ENCODE data around the gene TMX2.
A peak's percentile ranks its signal among the peaks of the same experiment; 100 is the strongest.
"Not testable (repeated sequence)": the region's sequence is repeated elsewhere in the genome, so short reads cannot be mapped to it uniquely, and the experiment has no call there.

The TMX2 gene

DNA sequence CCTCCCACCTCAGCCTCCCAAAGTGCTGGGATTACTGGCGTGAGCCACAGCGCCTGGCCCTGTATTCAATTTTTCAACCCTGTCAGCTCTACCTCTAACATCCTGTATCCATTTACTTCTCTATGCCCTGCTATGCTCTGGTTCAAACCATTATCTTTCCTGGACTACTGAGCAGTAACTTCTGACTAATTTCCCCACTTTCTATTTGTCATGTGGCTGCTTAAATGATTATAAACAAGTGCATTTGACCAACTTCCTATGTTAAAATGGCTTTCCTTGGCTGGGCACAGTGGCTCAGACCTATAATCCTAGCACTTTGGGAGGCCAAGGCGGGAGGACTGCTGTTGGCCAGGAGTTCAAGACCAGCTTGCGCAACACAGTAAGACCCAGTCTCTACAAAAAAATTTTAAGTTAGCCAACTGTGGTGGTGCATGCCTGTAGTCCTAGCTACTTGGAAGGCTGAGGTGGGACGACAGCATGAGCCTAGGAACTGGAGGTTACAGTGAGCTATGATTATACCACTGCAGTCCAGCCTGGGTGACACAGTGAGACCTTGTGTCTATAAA lies 2.5 kb upstream of the TMX2 start:
- H3K4me1 ChIP-seq (ENCODE audit: low read depth, poor library complexity, severe bottlenecking), result peaks cover 25% of the 10 kb centered on the region
- H3K4me2 ChIP-seq, result no peak overlapping the region; the same call in 1 of the 2 replicates
- TF ChIP-seq CTCF (conservative IDR thresholded peaks at IDR 0.05; ENCODE audit: low read depth, low read length), result no peak
- no peaks in the 10 kb centered on the region; the same call in 1 of the 2 replicates for H4K20me1 ChIP-seq (ENCODE audit: insufficient read depth)
- no peak overlapping the region for H3K9ac ChIP-seq
- H3K36me3 ChIP-seq (ENCODE audit: insufficient read depth), result no peaks in the 10 kb centered on the region
- H3K27ac ChIP-seq, result no peak overlapping the region
- H2AFZ ChIP-seq (ENCODE audit: low read depth), result no peak overlapping the region
- H3K79me2 ChIP-seq (ENCODE audit: insufficient read depth, low read depth), result peaks cover 47% of the 10 kb centered on the region
- no peak overlapping the region for H3K4me3 ChIP-seq (IDR thresholded peaks at IDR 0.05; ENCODE audit: insufficient read depth, low read depth, low read length)
- no peaks in the 10 kb centered on the region for H3K27me3 ChIP-seq (ENCODE audit: insufficient read depth, low read depth)

DNA sequence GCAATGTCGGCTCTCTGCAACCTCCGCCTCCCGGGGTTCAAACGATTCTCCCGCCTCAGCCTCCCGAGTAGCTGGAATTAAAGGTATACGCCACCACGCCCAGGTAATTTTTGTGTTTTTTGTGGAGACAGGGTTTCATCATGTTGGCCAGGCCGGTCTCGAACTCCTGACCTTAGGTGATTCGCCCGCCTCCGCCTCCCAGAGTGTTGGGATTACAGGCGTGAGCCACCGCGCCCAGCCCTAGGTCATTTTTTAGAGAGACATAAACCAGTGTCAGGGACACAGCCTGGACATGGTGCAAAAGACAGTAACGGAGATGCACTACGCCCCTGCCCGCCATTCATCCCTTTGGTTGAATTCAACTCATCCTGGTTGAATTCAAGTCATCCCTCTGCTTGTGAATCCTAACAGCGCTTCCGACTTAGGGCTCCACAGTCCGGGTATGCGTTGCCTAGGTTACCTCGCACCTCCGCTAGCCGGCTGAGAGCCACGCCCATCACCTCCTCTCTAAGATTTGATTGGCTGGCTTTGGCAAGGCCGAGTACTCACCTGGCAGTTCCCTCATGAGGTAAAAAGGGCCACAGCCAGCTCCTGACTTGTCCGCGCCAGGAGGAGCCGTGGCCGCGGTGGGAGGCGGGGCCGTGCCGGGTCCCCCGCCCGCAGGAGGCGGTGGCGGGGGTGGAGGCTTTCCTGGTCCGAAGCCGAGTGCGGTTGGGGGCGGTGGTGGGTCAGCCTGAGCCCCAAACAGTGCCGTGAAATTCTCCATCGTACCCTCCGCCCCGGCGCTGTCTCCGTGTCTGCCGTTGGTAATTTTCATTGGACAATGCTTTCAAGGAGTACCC lies 758 bp upstream of the TMX2 start, which contains the start of gene MED19:
Gene MED19, minus strand, starts transcription at position 802 of the 842 bp plus-strand sequence. Its CDS starts 36 bp downstream, at position 766.
- Histone ChIP-seq H2AFZ (ENCODE audit: low read depth) (peak within 1 kb of the TSS; percentile 39; the same call in 1 of the 2 replicates), H4K20me1 (ENCODE audit: insufficient read depth) (no peaks in the 10 kb centered on the region; the same call in 1 of the 2 replicates), H3K27ac (peak within 1 kb of the TSS; percentile 78), H3K4me1 (ENCODE audit: low read depth, poor library complexity, severe bottlenecking) (peaks cover 27% of the 10 kb centered on the region), H3K9ac (peak within 1 kb of the TSS; percentile 88), H3K4me2 (peak within 1 kb of the TSS; percentile 91), H3K4me3 (IDR thresholded peaks at IDR 0.05; ENCODE audit: insufficient read depth, low read depth, low read length) (no peak within 1 kb of the TSS), H3K79me2 (ENCODE audit: insufficient read depth, low read depth) (peaks cover 54% of the 10 kb centered on the region), H3K27me3 (ENCODE audit: insufficient read depth, low read depth) (no peaks in the 10 kb centered on the region), H3K36me3 (ENCODE audit: insufficient read depth) (no peaks in the 10 kb centered on the region)
- TF ChIP-seq CTCF (conservative IDR thresholded peaks at IDR 0.05; ENCODE audit: low read depth, low read length), result no peak

DNA sequence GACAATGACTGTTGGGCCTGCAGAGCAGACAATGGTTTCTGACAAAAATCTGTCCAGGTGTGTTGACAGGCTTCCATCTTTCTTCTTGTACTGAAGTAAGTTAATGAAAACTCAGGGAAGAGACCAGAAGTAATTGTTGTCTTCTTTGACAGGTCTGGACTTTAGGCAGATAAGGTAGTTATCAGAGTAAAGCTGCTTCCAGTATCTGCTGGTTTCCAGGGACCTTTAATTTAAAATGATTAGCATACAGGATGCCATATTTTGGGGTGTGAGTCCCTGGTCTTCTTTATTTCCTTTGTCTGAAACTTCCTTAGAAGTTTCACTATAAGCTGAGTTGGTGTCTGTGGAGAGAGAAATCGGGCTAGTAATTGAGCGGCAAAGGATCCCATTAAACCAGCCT lies 1.4 kb downstream of the TMX2 start:
- H3K27ac ChIP-seq, result no peak overlapping the region
- H3K36me3 ChIP-seq (ENCODE audit: insufficient read depth), result no peaks in the 10 kb centered on the region
- peak overlapping the region; percentile 91 for H3K4me2 ChIP-seq
- H3K9ac ChIP-seq, result peak overlapping the region; percentile 88; the same call in 1 of the 2 replicates
- H3K27me3 ChIP-seq (ENCODE audit: insufficient read depth, low read depth), result no peaks in the 10 kb centered on the region
- no peaks in the 10 kb centered on the region; the same call in 1 of the 2 replicates for H4K20me1 ChIP-seq (ENCODE audit: insufficient read depth)
- no peak overlapping the region for H2AFZ ChIP-seq (ENCODE audit: low read depth)
- H3K4me3 ChIP-seq (IDR thresholded peaks at IDR 0.05; ENCODE audit: insufficient read depth, low read depth, low read length), result no peak overlapping the region
- H3K4me1 ChIP-seq (ENCODE audit: low read depth, poor library complexity, severe bottlenecking), result peaks cover 27% of the 10 kb centered on the region
- H3K79me2 ChIP-seq (ENCODE audit: insufficient read depth, low read depth), result peaks cover 61% of the 10 kb centered on the region
- no peak for TF ChIP-seq CTCF (conservative IDR thresholded peaks at IDR 0.05; ENCODE audit: low read depth, low read length)

GRCh38 chr11:57716726-57717125 lies 4.3 kb downstream of the TMX2 start:
- not testable (repeated sequence) for H3K9ac ChIP-seq; H3K27ac ChIP-seq; H3K4me2 ChIP-seq; H2AFZ ChIP-seq (ENCODE audit: low read depth); H3K27me3 ChIP-seq (ENCODE audit: insufficient read depth, low read depth); H3K4me3 ChIP-seq (IDR thresholded peaks at IDR 0.05; ENCODE audit: insufficient read depth, low read depth, low read length); H4K20me1 ChIP-seq (ENCODE audit: insufficient read depth); H3K36me3 ChIP-seq (ENCODE audit: insufficient read depth)
- peaks cover 70% of the 10 kb centered on the region for H3K79me2 ChIP-seq (ENCODE audit: insufficient read depth, low read depth)
- H3K4me1 ChIP-seq (ENCODE audit: low read depth, poor library complexity, severe bottlenecking), result peaks cover 18% of the 10 kb centered on the region

Data from KMS-11 (cell line).